GM12878 (cell line): ENCODE measurements around the gene RASGRP3. TPM values are rescaled to one million over a fixed set of nuclear protein-coding genes. Genes with fewer than 3 reads are reported as not detected.

ENCODE experiments used
- ATAC-seq: fragments of 200-7000 bp; cut with Tn5 transposase; 3 replicates; pipeline ENCODE4 v1.9.1; 2020; ENCODE audit warnings: mild to moderate bottlenecking, moderate library complexity
- BruUV-seq: library from RNA; stranded (reverse); fragments of 400-500 nt; replicated peaks from 2 replicates; lab custom pipeline; 2021; lab: Mats Ljungman, UMichigan
- CTCF ChIA-PET: fragments of 300-600 bp; sonication (Branson Sonifier 250); formaldehyde crosslinking; extraction: SDS; loops from one replicate; lab custom pipeline; 2021; ENCODE audit warnings: inconsistent platforms; lab: Yijun Ruan, JAX
- POLR2A ChIA-PET: fragments of 350-600 bp; formaldehyde crosslinking; extraction: SDS; loops from one replicate; lab custom pipeline; 2021; ENCODE audit warnings: inconsistent platforms; lab: Charles Lee
- RAD21 ChIA-PET: fragments of 300-600 bp; sonication (Branson Sonifier 250); formaldehyde crosslinking; loops from one replicate; lab custom pipeline; 2023; ENCODE audit warnings: antibody characterized with exemption; ENCODE audit not compliant: unreplicated experiment; lab: Charles Lee
- SMC1A ChIA-PET: fragments of 300-600 bp; sonication (Branson Sonifier 250); formaldehyde crosslinking; loops from one replicate; lab custom pipeline; 2023; ENCODE audit not compliant: unreplicated experiment, uncharacterized antibody; lab: Charles Lee
- DNase-seq: peaks from one replicate; pipeline ENCODE4 v3.0.0-alpha.2; 2011; ENCODE audit warnings: low read depth, low spot score
- FAIRE-seq: peaks from 3 replicates; lab custom pipeline; 2011; peaks lifted over from hg19 to GRCh38; lab: Jason Lieb, UNC
- H2AFZ ChIP-seq: 2 replicates; pipeline ENCODE4 v1.6.0; 2011; ENCODE audit warnings: low read depth, low read length, control low read depth; ENCODE audit not compliant: control insufficient read depth
- H3K27ac ChIP-seq: 2 replicates; pipeline ENCODE4 v1.5.1; 2011; ENCODE audit warnings: control low read depth; ENCODE audit not compliant: control insufficient read depth, insufficient read depth
- H3K27me3 ChIP-seq, 2 experiments: replicated peaks in 1 of 2; 2 replicates each; pipeline versions ENCODE4 v1.6.0 to v1.6.1; 2011; ENCODE audit warnings: low read length in 1 of 2; ENCODE audit not compliant: control insufficient read depth in 2 of 2, insufficient read depth in 2 of 2
- H3K36me3 ChIP-seq, 2 experiments: 2 replicates each; pipeline ENCODE4 v1.5.1; 2011; ENCODE audit warnings: low read length in 1 of 2; ENCODE audit not compliant: control insufficient read depth in 2 of 2, insufficient read depth in 2 of 2
- H3K4me1 ChIP-seq: 2 replicates; pipeline ENCODE4 v1.6.1; 2011; ENCODE audit warnings: mild to moderate bottlenecking, low read length, moderate library complexity, mixed read lengths; ENCODE audit not compliant: control insufficient read depth, insufficient read depth
- H3K4me2 ChIP-seq: 2 replicates; pipeline ENCODE4 v1.6.0; 2011; ENCODE audit warnings: control low read depth; ENCODE audit not compliant: control insufficient read depth, insufficient read depth
- H3K4me3 ChIP-seq: fragments of 200-600 bp; sonication (generic); 2 replicates; pipeline ENCODE4 v1.5.1; 2016
- H3K79me2 ChIP-seq: 2 replicates; pipeline ENCODE4 v1.6.0; 2011; ENCODE audit warnings: low read length; ENCODE audit not compliant: control insufficient read depth, insufficient read depth
- H3K9ac ChIP-seq: 2 replicates; pipeline ENCODE4 v1.8.0; 2011; ENCODE audit warnings: low read length, control low read depth, mixed read lengths; ENCODE audit not compliant: control insufficient read depth, insufficient read depth
- H3K9me3 ChIP-seq: replicated peaks from 3 replicates; pipeline ENCODE4 v1.5.1; 2011; ENCODE audit warnings: mild to moderate bottlenecking, low read length; ENCODE audit not compliant: control insufficient read depth, insufficient read depth
- H4K20me1 ChIP-seq: 2 replicates; pipeline ENCODE4 v1.6.0; 2011; ENCODE audit not compliant: control insufficient read depth, insufficient read depth
- BMI1 ChIP-seq: fragments of 450-650 bp; IDR thresholded peaks from 2 replicates; pipeline ENCODE4 v1.6.1; 2016; ENCODE audit warnings: mild to moderate bottlenecking, moderate library complexity, borderline replicate concordance
- RB1 ChIP-seq: fragments of 450-650 bp; formaldehyde crosslinking; IDR thresholded peaks from 2 replicates; pipeline ENCODE4 v1.6.1; 2017; ENCODE audit warnings: mild to moderate bottlenecking, borderline replicate concordance
- SMAD1 ChIP-seq: fragments of 450-650 bp; IDR thresholded peaks from 2 replicates; pipeline ENCODE4 v1.6.1; 2018; ENCODE audit warnings: mild to moderate bottlenecking, low read depth; ENCODE audit not compliant: partially characterized antibody
- WGBS: methylation state at CpG from one replicate; pipeline ENCODE4 v1.1.6; 2016; ENCODE audit warnings: low lambda C conversion rate; ENCODE audit not compliant: insufficient replicate concordance, insufficient coverage; ENCODE audit errors: missing lambda C conversion rate; 5-methylcytosine and 5-hydroxymethylcytosine counted together
- in situ Hi-C: fragments of 300-500 bp; cut with MboI; formaldehyde crosslinking; loops from 9 replicates; pipeline ENCODE4 v1.14.3; 2018; ENCODE audit warnings: mixed read lengths
- intact Hi-C: fragments of 100-400 bp; cut with micrococcal nuclease; formaldehyde crosslinking; loops from one replicate; pipeline ENCODE4 v1.14.2; 2022; ENCODE audit not compliant: unreplicated experiment
- polyA plus RNA-seq, 11 experiments: library from polyadenylated mRNA; depleted of rRNA in 4 of 11; unstranded in 6 of 11; stranded (reverse) in 5 of 11; fragments of >200 nt; fragmentation: Nextera tagmentation in 4 of 11; fragmentation: Illumina TruSeq in 1 of 11; extraction: Ambion mirVana in 4 of 11; extraction: Trizol in 1 of 11; gene quantifications; 1 replicate in 1 of 11; 2 replicates in 10 of 11; pipeline versions ENCODE4 v1.2.1 to v1.2.3, GENCODE V29; 2011 to 2016; ENCODE audit warnings: inconsistent platforms in 2 of 11, missing spikeins in 2 of 11, low read depth in 1 of 11
- total RNA-seq, 4 experiments: library from RNA; depleted of rRNA in 3 of 4; stranded (reverse); fragments of >200 nt in 3 of 4; fragmentation: Illumina TruSeq in 1 of 4; extraction: Trizol in 1 of 4; gene quantifications; 2 replicates each; pipeline versions ENCODE4 v1.2.1 to v1.2.3, GENCODE V29; 2013 to 2021

The RASGRP3 gene
- total and polyA plus RNA-seq, 10 of the 15 experiments (the other 5 are each of a cell fraction or from before 2014, with no cell fraction given) = 31.6 to 106 (median 64.7) TPM

DNA sequence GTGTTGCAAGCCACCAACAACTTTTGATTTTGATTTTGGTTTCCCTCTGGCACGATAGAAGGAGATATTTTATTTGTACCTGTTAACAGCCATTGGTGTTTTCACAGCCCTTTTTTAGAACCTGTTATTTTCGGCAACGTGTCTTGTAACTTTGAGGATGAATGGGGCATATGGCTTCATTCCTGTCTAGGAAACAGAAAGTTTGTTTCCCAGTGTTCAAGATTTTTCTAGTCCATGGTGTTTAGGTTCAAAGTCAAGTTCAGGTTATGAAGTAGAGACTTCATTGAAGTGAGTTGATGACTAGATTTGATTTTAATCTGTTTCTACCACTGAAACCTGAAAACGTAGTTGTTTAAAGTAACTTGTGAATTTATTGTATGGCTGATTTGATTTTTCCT, 343 bp downstream of the RASGRP3 start:
- Histone ChIP-seq H3K27me3 (no peaks in the 10 kb centered on the region), H3K9me3 (no peaks in the 10 kb centered on the region), H2AFZ (no peak overlapping the region), H4K20me1 (no peaks in the 10 kb centered on the region), H3K9ac (peak overlapping the region; percentile 92), H3K27ac (peak overlapping the region; percentile 97), H3K4me2 (peak overlapping the region; percentile 67), H3K4me3 (peak overlapping the region; percentile 91), H3K79me2 (peaks cover 52% of the 10 kb centered on the region), H3K4me1 (peaks cover 3% of the 10 kb centered on the region; the same call in 1 of the 2 replicates), H3K36me3 (peaks cover 0 to 4% of the 10 kb centered on the region in 2 experiments; a peak in 1 of 4 replicates)
- in situ Hi-C loops (loop anchor here (25.0 kb wide), 1 partner anchor 1211 kb away; no protein-coding TSS in a partner anchor), intact Hi-C loops (loop anchor here (1.0 to 5.0 kb wide), 5 partner anchors 21 to 121 kb away; partner anchors contain the start of gene FAM98A)
- RAD21 ChIA-PET = interaction anchor here (0.6 to 9.7 kb wide), 13 partner anchors 16 to 228 kb away, joined by 3 to 222 read pairs (median 7); partner anchors contain the start of gene FAM98A
- BruUV-seq = no TSS peak
- 0% methylated on average over 4 of the region's 4 CpGs for WGBS
- FAIRE-seq (no peak), ATAC-seq (no peak), DNase-seq (no peak)
- SMC1A ChIA-PET = interaction anchor here (0.9 to 9.6 kb wide), 14 partner anchors 10 to 123 kb away, joined by 3 to 258 read pairs (median 6); partner anchors contain the start of gene FAM98A
- CTCF ChIA-PET = interaction anchor here (1.0 to 3.0 kb wide), 18 partner anchors 9 to 122 kb away, joined by 3 to 84 read pairs (median 8); partner anchors contain the start of gene FAM98A
- 0 out of 2 replicates have a peak, but pooled peaks have one; percentile 9 for TF ChIP-seq RB1
- no peak for TF ChIP-seq BMI1
- peak; percentile 39 for TF ChIP-seq SMAD1
- POLR2A ChIA-PET = interaction anchor here (0.6 to 3.9 kb wide), 10 partner anchors 9 to 122 kb away, joined by 3 to 36 read pairs (median 11); partner anchors contain the start of gene FAM98A
